Esophagus muscularis mucosa (tissue), 4 donors: Measurements from ENCODE around the gene TNF.

Source experiments
- CTCF ChIP-seq, 3 experiments: fragments of 200-600 bp in 2 of 3; fragments of 450-650 bp in 1 of 3; sonication (generic) in 2 of 3; IDR thresholded peaks; one replicate each; pipeline ENCODE4 v1.5.1; 2017 to 2019; ENCODE audit warnings: antibody characterized with exemption in 3 of 3, mild to moderate bottlenecking in 2 of 3, moderate library complexity in 1 of 3
- EP300 ChIP-seq: sonication (generic); formaldehyde crosslinking; IDR thresholded peaks from one replicate; pipeline ENCODE4 v1.6.1; 2017; ENCODE audit warnings: antibody characterized with exemption
- POLR2A ChIP-seq: fragments of 450-650 bp; IDR thresholded peaks from one replicate; pipeline ENCODE4 v1.6.1; 2017; ENCODE audit warnings: antibody characterized with exemption, moderate library complexity, mild to moderate bottlenecking, low read depth
- POLR2AphosphoS5 ChIP-seq, 2 donors: sonication (generic); formaldehyde crosslinking; IDR thresholded peaks; one replicate each; pipeline ENCODE4 v1.6.1; 2017; ENCODE audit warnings: antibody characterized with exemption in 2 of 2

GRCh38 chr6:31626952-31627351, 51.6 kb downstream of the TNF start:
- no peak for TF ChIP-seq CTCF (IDR thresholded peaks at IDR 0.05)
- no peak for TF ChIP-seq EP300
- no peak for TF ChIP-seq POLR2A
- TF ChIP-seq POLR2AphosphoS5 (IDR thresholded peaks at IDR 0.05) = no peak
